Motor neuron (in vitro differentiated cells): ENCODE data around the gene NKIRAS1. TPM values are rescaled to one million over a fixed set of nuclear protein-coding genes. Genes with fewer than 3 reads are reported as not detected.
"Not testable (repeated sequence)": the region's sequence is repeated elsewhere in the genome, so short reads cannot be mapped to it uniquely, and the experiment has no call there.

Experiments used
- ATAC-seq, 8 experiments: fragments of 200-7000 bp; cut with Tn5 transposase; replicated peaks in 6 of 8; 2 replicates each; pipeline ENCODE4 v1.8.0; 2021; ENCODE audit warnings: mild to moderate bottlenecking in 8 of 8, moderate library complexity in 8 of 8
- H3K27ac ChIP-seq, 2 donors: fragments of 250-450 bp; sonication (Bioruptor Pico); 2 replicates each; pipeline ENCODE4 v1.9.0; 2021; ENCODE audit warnings: antibody characterized with exemption in 2 of 2, mild to moderate bottlenecking in 2 of 2, moderate library complexity in 1 of 2
- H3K4me1 ChIP-seq, 2 donors: fragments of 250-450 bp; sonication (Bioruptor Pico); replicated peaks in 1 of 2; 2 replicates each; pipeline ENCODE4 v1.6.1; 2021; ENCODE audit warnings: antibody characterized with exemption in 2 of 2, mild to moderate bottlenecking in 2 of 2, moderate library complexity in 1 of 2
- H3K4me3 ChIP-seq, 5 donors: fragments of 250-450 bp; sonication (Bioruptor Pico); 2 replicates each; pipeline ENCODE4 v1.9.0; 2021; ENCODE audit warnings: antibody characterized with exemption in 5 of 5, mild to moderate bottlenecking in 5 of 5, moderate library complexity in 4 of 5
- WGBS, 10 experiments: fragments of 450-650 bp; shearing (Covaris generic); methylation state at CpG; one replicate each; pipeline ENCODE4 v1.0.0; 2022; 5-methylcytosine and 5-hydroxymethylcytosine counted together
- in situ Hi-C, 9 experiments: fragments of 400-800 bp; cut with MboI; loops; one replicate each; pipeline ENCODE4 v1.15.0; 2021; ENCODE audit warnings: low sequenced_read_pairs in 9 of 9, low pct_unique_long_range_greater_than_20kb in 2 of 9; ENCODE audit not compliant: unreplicated experiment in 9 of 9
- total RNA-seq, 8 experiments: library from RNA; unstranded; fragments of 300-600 nt; gene quantifications; 2 replicates each; pipeline versions ENCODE4 v1.2.3 to v1.2.4, GENCODE V29; 2022

The NKIRAS1 gene
- total RNA-seq, 8 experiments from 2014 or later: 17.5 to 44.1 (median 24.4) TPM

GRCh38 chr3:23869977-23870662 is 46.7 kb downstream of the NKIRAS1 start:
- in situ Hi-C loops: no loop called here
- Histone ChIP-seq H3K27ac (no peak overlapping the region), H3K4me3 (no peak overlapping the region), H3K4me1 (peaks cover 13 to 17% of the 10 kb centered on the region in 2 donors)
- ATAC-seq: no peak
- 75 to 100% (median 94%) methylated on average over 1 to 4 of the region's 4 CpGs; no CpG with 5 or more reads in 2 of the 10 experiments for WGBS, 10 experiments

GRCh38 chr3:23867838-23868237 is 49.0 kb downstream of the NKIRAS1 start:
- in situ Hi-C loops: no loop called here
- H3K27ac ChIP-seq: no peak overlapping the region
- no peak for ATAC-seq
- peaks cover 20 to 25% of the 10 kb centered on the region in 2 donors for H3K4me1 ChIP-seq
- H3K4me3 ChIP-seq: no peak overlapping the region
- 100% methylated on average over 1 of the region's 1 CpG; no CpG with 5 or more reads in 5 of the 10 experiments for whole genome bisulfite sequencing, 10 experiments

- no peak overlapping the region for H3K27ac ChIP-seq
- no peak overlapping the region for H3K4me3 ChIP-seq
- no peak for ATAC-seq
- in situ Hi-C loops: no loop called here
- H3K4me1 ChIP-seq: peaks cover 20 to 25% of the 10 kb centered on the region in 2 donors
- 40 to 100% (median 60%) methylated on average over 1 of the region's 1 CpG; no CpG with 5 or more reads in 3 of the 10 experiments for WGBS, 10 experiments
Measured at GRCh38 chr3:23867400-23867799, 49.4 kb downstream of the NKIRAS1 start.

- ATAC-seq: peak; percentile 77 to 94 (median 92)
- Histone ChIP-seq H3K4me3 (no peak overlapping the region), H3K4me1 (peaks cover 20 to 25% of the 10 kb centered on the region in 2 donors), H3K27ac (peak overlapping the region; percentile 13 to 17)
- in situ Hi-C loops: no loop called here
- WGBS, 10 experiments: 5 to 100% (median 29%) methylated on average over 1 to 5 of the region's 6 CpGs; no CpG with 5 or more reads in 3 of the 10 experiments
Measured at GRCh38 chr3:23865595-23866396, 51.0 kb downstream of the NKIRAS1 start.

- ATAC-seq: peak in 3 of 8 experiments; percentile 48 to 83 (median 62)
- in situ Hi-C loops: no loop called here
- Histone ChIP-seq H3K27ac (peak overlapping the region in 1 of 2 donors; percentile 17), H3K4me3 (no peak overlapping the region), H3K4me1 (peaks cover 20 to 27% of the 10 kb centered on the region in 2 donors)
- 67 to 100% (median 71%) methylated on average over 1 of the region's 1 CpG; no CpG with 5 or more reads in 7 of the 10 experiments for WGBS, 10 experiments
Measured at GRCh38 chr3:23864931-23865330, 51.9 kb downstream of the NKIRAS1 start.

GRCh38 chr3:23863060-23863459 is 53.7 kb downstream of the NKIRAS1 start:
- 83 to 100% (median 100%) methylated on average over 1 of the region's 1 CpG for WGBS, 10 experiments
- no peak overlapping the region for H3K27ac ChIP-seq
- H3K4me3 ChIP-seq: no peak overlapping the region
- ATAC-seq: no peak
- peaks cover 20 to 27% of the 10 kb centered on the region in 2 donors for H3K4me1 ChIP-seq
- in situ Hi-C loops: no loop called here

- H3K4me1 ChIP-seq: peaks cover 21 to 26% of the 10 kb centered on the region in 2 donors
- in situ Hi-C loops: no loop called here
- H3K27ac ChIP-seq: no peak overlapping the region
- no peak for ATAC-seq
- H3K4me3 ChIP-seq: no peak overlapping the region
- WGBS, 10 experiments: 75 to 100% (median 93%) methylated on average over 1 to 7 of the region's 9 CpGs; no CpG with 5 or more reads in 3 of the 10 experiments
Measured at GRCh38 chr3:23861689-23862088, 55.1 kb downstream of the NKIRAS1 start.

- Histone ChIP-seq H3K4me1 (peaks cover 12 to 13% of the 10 kb centered on the region in 2 donors), H3K4me3 (no peak overlapping the region), H3K27ac (no peak overlapping the region)
- no peak for ATAC-seq
- in situ Hi-C loops: no loop called here
- 86 to 100% (median 96%) methylated on average over 1 to 6 of the region's 7 CpGs; no CpG with 5 or more reads in 1 of the 10 experiments for WGBS, 10 experiments
Measured at GRCh38 chr3:23859839-23860382, 56.9 kb downstream of the NKIRAS1 start.

- peak in 2 of 8 experiments; percentile 23 to 52 for ATAC-seq
- no peak overlapping the region for H3K4me3 ChIP-seq
- 0 to 88% (median 70%) methylated on average over 1 of the region's 1 CpG; no CpG with 5 or more reads in 4 of the 10 experiments for WGBS, 10 experiments
- in situ Hi-C loops: no loop called here
- peaks cover 7 to 8% of the 10 kb centered on the region in 2 donors for H3K4me1 ChIP-seq
- no peak overlapping the region for H3K27ac ChIP-seq
Measured at GRCh38 chr3:23859012-23859743, 57.6 kb downstream of the NKIRAS1 start.

- WGBS, 10 experiments: 26 to 100% (median 47%) methylated on average over 1 to 3 of the region's 3 CpGs; no CpG with 5 or more reads in 3 of the 10 experiments
- Histone ChIP-seq H3K4me3 (no peak overlapping the region), H3K4me1 (peaks cover 7 to 8% of the 10 kb centered on the region in 2 donors), H3K27ac (peak overlapping the region in 1 of 2 donors; percentile 5)
- ATAC-seq: no peak
- in situ Hi-C loops: no loop called here
Measured at GRCh38 chr3:23856286-23856685, 60.5 kb downstream of the NKIRAS1 start.

- 70 to 96% (median 90%) methylated on average over 2 of the region's 2 CpGs; no CpG with 5 or more reads in 3 of the 10 experiments for WGBS, 10 experiments
- H3K4me3 ChIP-seq, in situ Hi-C loops, H3K4me1 ChIP-seq, ATAC-seq, H3K27ac ChIP-seq: not testable (repeated sequence)
Measured at GRCh38 chr3:23849462-23849861, 67.3 kb downstream of the NKIRAS1 start.

- WGBS, 10 experiments: 70 to 100% (median 97%) methylated on average over 1 to 5 of the region's 5 CpGs; no CpG with 5 or more reads in 2 of the 10 experiments
- in situ Hi-C loops: no loop called here
Measured at GRCh38 chr3:23845326-23846216, 71.2 kb downstream of the NKIRAS1 start.

More at GRCh38 chr3:23845326-23846216, 71.2 kb downstream of the NKIRAS1 start:
- Histone ChIP-seq H3K27ac (no peak overlapping the region), H3K4me3 (no peak overlapping the region), H3K4me1 (peaks cover 4 to 6% of the 10 kb centered on the region in 2 donors)
- no peak for ATAC-seq
